HG03108 (cell line): Measurements from ENCODE around the gene CFAP92.

Source experiments
- ATAC-seq: cut with Tn5 transposase; IDR thresholded peaks from one replicate; pipeline ENCODE4 v1.9.1; 2021; ENCODE audit warnings: moderate library complexity; ENCODE audit not compliant: unreplicated experiment

CFAP92 gene

DNA sequence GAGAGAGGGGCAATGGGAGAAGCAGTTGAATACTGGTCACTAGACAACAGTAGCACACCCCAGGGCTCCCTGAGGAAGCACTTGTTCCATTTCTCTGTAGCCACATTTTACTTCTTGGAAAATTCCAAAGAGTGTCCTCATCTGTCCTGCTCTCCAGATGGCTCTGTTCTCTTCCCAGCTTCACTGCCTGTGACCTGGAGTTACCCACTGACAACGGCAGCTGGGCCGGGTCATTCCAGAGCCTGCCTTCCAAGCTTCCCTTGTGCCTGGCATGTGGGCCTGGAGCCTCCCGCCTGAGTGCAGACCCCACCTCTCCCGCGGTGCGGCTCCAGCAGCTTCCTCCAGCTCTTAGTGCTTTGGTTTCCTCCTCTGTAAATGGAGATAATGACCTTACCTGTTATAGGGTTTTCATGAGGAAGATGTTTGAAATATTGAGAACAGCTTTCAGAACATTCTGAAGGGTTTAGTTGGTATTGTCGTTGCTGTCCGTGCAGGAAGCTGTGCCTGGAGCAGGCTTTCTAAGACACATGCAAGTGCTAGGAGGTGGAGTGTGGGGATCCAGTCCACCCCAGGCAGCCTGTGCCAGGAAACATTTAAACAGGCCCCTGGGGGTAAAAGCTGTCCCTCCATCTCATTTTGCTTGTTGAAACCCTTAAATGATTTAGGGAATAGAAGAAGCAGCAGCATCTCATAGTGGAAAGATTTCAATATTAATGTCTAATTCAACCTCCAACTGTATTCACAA is 32.0 kb upstream of the CFAP92 start:
- no peak for ATAC-seq

DNA sequence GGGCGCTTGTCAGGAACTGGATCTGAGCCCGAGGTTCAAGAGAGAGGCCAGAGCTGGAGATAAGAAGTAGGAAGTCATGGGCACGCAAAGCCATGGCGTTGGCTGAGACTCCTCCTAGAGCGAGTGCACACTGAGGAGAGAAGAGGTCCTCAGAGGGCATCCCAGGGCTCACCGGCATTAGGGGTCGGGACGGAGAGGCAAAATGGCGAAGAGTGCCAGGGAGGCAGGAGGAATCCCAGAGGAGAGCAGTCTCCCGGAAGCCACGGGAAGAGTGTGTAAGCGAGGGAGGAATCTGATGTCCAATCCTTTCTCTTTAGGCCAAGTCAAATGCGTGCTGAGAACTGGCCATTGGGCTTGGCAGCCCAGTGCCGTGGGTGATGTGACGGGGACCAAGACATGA is 31.2 kb upstream of the CFAP92 start:
- ATAC-seq: no peak

DNA sequence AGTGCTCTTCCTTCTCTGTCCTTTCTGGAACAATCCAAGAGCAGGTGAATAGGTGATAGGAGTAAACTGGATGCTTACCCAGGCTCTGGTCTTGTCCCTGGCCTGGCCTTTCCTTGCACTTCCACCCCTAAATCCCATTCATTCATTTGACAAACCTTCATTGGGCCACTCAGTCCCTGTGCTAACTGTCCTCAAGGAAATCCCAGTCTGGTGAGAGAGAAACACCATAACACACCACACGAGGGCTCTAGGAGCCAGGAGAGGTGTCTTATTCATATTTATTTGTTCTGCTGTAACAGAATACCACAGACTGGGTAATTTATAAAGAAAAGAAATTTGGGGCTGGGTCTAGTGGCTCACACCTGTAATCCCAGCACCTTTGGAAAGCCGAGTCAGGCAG is 30.0 kb upstream of the CFAP92 start:
- no peak for ATAC-seq

- ATAC-seq: no peak
Observed at GRCh38 chr3:129023008-129023358, 29.1 kb upstream of the CFAP92 start.

GRCh38 chr3:129022114-129023007 is 28.5 kb upstream of the CFAP92 start:
- ATAC-seq: no peak

GRCh38 chr3:129021140-129021551 is 27.3 kb upstream of the CFAP92 start:
- no peak for ATAC-seq

- ATAC-seq: no peak
Observed at GRCh38 chr3:129020691-129021090, 26.8 kb upstream of the CFAP92 start.

DNA sequence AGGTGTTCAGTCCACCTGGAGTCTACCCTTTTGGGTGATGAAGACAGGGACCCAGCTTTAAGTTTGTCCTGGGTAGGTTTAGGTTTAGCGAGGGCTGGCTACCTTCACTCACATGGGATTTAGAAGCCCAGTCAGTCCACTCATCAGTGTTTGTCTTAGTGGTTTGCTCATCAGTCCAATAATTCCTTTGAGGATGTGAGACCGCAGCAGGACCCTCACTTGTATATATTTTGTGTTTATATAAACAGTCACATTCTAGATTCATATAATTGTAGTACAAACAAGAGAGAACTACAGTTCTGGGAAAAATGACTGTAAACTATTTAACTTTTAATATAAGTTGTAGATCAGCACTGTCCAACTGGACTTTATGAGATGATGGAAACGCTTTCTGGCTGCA is 25.4 kb upstream of the CFAP92 start:
- no peak for ATAC-seq

- no peak for ATAC-seq
Observed at GRCh38 chr3:129018751-129019150, 24.9 kb upstream of the CFAP92 start.

DNA sequence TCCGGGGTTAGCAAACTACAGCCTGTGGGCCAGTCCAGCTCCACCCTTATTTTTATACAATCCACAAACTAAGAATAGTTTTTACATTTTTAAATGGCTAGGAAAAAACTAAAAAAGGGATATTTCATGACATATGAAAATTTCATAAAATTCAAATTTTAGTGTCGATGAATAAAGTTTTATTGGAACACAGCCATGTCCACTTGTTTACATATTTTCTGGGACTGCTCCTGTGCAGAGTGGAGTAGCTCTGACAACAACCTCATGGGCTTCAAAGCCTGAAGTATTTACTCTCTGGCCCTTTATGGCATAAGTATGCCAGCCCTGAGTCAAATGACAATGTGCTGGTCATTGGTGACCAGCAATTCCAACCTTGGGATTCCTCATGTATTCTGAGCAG is 24.4 kb upstream of the CFAP92 start:
- no peak for ATAC-seq

GRCh38 chr3:129017484-129017899 is 23.6 kb upstream of the CFAP92 start:
- no peak for ATAC-seq

DNA sequence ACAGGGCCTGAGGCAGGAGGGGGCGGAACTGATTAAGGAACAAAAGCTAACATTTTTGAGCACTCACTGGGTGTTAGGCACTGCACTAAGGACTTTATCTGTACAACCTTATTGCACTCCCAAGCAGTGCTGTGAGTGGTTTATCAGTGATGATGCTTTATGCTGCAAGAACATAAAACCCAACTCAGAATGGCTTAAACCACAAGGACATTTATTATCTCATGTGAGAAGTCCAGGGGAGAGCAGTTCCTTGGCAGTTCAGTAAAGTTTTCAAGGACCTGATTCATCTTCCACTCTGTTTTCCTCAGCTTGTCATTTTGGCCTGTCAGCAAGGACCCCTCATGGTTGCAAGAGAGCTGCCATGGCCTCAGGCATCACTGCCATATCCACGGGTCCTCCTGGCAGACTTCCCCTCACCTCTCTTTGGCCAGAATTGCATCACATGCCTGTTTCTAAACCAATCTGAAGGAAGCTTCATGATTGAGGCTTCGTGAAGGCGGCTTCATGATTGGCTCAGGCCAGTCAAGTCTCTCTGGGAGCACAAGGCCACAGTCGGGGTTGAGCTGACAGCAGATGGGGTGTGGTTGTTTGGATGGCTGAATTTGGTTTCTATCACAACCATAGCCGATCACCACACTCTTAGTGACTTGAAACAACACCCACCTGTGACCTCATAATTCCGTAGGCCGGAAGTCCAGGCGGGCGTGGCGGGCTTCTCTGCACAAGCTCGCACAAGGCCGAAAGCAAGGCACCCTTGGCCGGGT is 23.0 kb upstream of the CFAP92 start:
- peak; percentile 41 for ATAC-seq

DNA sequence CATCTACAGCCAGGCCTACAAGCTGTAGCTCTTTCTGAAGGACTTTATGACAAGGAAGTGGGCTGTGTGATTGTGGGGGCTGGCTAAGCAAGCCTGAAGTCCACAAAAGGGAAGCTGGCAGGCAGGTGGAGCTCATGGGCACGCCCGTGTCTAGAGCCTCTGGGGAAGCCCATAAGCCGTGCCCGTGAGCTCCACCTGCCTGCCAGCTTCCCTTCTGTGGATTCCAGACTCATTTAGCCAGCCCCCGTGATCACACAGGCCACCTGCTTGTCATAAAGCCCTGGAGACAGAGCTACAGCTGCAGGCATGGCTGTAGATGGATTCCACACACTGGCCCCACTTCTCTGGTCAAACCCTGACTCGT is 22.5 kb upstream of the CFAP92 start:
- ATAC-seq: no peak

- no peak for ATAC-seq
Observed at GRCh38 chr3:129015388-129016105, 21.7 kb upstream of the CFAP92 start.

DNA sequence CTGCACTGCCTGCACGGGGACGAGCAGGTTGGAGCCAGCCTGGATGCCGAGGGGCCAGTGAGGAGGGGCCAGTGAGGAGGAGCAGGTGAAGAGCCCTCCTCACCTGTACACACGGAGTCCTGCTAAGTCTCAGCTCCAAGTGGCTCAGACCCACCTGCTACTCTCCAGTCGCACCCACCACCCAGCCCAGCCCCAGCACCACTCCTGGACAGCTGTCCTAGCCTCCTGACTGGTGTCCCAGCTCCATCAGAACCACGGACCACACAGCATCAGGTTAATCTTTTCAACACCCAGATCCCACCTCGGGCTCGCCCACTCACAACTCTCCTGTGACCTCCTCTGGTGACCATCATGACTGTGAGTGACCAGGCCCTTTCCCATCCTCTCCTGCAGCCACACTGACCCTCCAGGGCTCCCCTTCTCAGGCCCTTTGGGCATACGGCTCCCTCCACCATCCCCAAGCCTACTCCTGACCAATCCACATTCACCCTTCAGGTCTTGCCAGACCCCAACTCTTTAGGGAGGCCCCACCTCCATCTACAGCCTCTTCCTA is 21.0 kb upstream of the CFAP92 start:
- no peak for ATAC-seq

- ATAC-seq: no peak
Observed at GRCh38 chr3:129014148-129014547, 20.3 kb upstream of the CFAP92 start.

GRCh38 chr3:129013491-129013891 is 19.6 kb upstream of the CFAP92 start:
- no peak for ATAC-seq

GRCh38 chr3:129010310-129010956 is 16.6 kb upstream of the CFAP92 start:
- ATAC-seq: no peak

DNA sequence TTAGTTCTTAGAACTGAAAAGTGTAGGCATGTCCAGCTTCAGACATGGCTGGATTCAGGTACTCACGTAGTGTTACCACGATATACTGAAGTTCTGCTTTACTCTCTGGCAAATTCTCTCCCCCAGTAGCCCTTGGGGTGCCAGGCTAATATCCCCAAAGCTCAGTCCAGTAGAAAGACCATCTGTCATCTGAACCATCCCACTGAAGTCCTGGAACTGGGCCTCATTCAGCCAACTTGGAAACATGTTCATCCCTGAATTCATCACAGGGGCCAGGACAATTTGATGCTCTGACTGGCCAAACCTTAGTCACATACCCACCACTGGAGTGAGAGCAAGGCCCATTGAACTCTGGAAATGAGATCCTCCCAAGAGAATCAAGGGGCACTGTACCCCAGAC is 15.4 kb upstream of the CFAP92 start:
- no peak for ATAC-seq

DNA sequence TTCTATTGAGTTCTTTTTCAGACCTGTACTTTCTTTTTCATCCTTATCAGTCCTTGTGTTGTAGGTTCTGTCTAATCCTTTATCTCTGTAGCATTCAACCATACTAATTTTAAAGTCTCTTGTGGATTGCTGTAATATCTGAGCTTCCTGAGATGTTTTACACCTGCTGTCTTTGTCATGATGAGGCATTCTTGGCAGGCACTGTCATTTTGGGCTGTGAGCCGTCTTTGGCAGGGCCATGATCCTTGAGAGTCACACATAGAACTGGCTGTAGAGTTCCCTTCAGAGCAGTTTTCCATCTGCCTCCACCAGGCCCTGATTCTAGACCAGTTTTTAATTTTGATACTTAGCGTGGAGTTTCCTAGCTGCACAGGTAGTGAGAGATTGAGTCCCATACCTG is 13.9 kb upstream of the CFAP92 start:
- no peak for ATAC-seq
